K562 (cell line): ENCODE results near the gene CSK. TPM values are rescaled to one million over a fixed set of nuclear protein-coding genes. Genes with fewer than 3 reads are reported as not detected.

Experiments used
- RBM22 ChIP-seq: fragments of 200-400 bp; formaldehyde crosslinking; IDR thresholded peaks from 2 replicates; pipeline ENCODE4 v1.6.1; 2018; ENCODE audit warnings: low read length, low read depth; ENCODE audit not compliant: poor library complexity, severe bottlenecking
- SIN3B ChIP-seq: fragments of 450-650 bp; IDR thresholded peaks from 2 replicates; pipeline ENCODE4 v1.6.1; 2017; ENCODE audit warnings: low read depth, mild to moderate bottlenecking, moderate library complexity
- SRSF7 ChIP-seq: fragments of 200-400 bp; formaldehyde crosslinking; optimal IDR thresholded peaks from 2 replicates; pipeline ENCODE3; 2017; ENCODE audit warnings: mild to moderate bottlenecking, low read depth, low read length
- STAT5B ChIP-seq: fragments of 250-450 bp; sonication (Bioruptor Pico); IDR thresholded peaks from 2 replicates; pipeline ENCODE4 v1.8.0; 2021; ENCODE audit warnings: mild to moderate bottlenecking, inconsistent platforms
- ZNF165 ChIP-seq: fragments of 250-450 bp; sonication (Bioruptor Pico); IDR thresholded peaks from 2 replicates; pipeline ENCODE4 v1.4.0; 2020; ENCODE audit warnings: borderline replicate concordance
- ZNF766 ChIP-seq: fragments of 200-800 bp; sonication (Bioruptor generic); conservative IDR thresholded peaks from 2 replicates; pipeline ENCODE4 v1.6.1; 2016; ENCODE audit warnings: missing genetic modification characterization, missing compliant biosample characterization
- polyA plus RNA-seq, 8 experiments: library from polyadenylated mRNA; depleted of rRNA in 4 of 8; stranded (reverse) in 5 of 8; unstranded in 3 of 8; fragments of >200 nt; fragmentation: Nextera tagmentation in 2 of 8; fragmentation: Illumina TruSeq in 1 of 8; extraction: Ambion mirVana in 2 of 8; extraction: Trizol in 1 of 8; gene quantifications; 2 replicates each; pipeline versions ENCODE4 v1.2.1 to v1.2.3, GENCODE V29; 2011 to 2014; ENCODE audit warnings: inconsistent platforms in 1 of 8, missing spikeins in 1 of 8
- total RNA-seq, 7 experiments: library from RNA; depleted of rRNA in 6 of 7; stranded (reverse); fragments of >200 nt in 6 of 7; fragmentation: Illumina TruSeq in 2 of 7; extraction: Trizol in 2 of 7; gene quantifications; 2 replicates each; pipeline versions ENCODE4 v1.2.1 to v1.2.3, GENCODE V29; 2011 to 2021; ENCODE audit warnings: low replicate concordance in 1 of 7
- TF ChIP-seq, protein P1 (sequence below): sonication (generic); formaldehyde crosslinking; IDR thresholded peaks from 2 replicates; pipeline ENCODE4 v1.8.0; 2023; ENCODE audit warnings: mild to moderate bottlenecking, missing genetic modification reagents
- TF ChIP-seq, protein P2 (sequence below), 2 experiments: fragments of 450-650 bp in 1 of 2; sonication (generic) in 1 of 2; formaldehyde crosslinking in 1 of 2; IDR thresholded peaks; 2 replicates each; pipeline versions ENCODE4 v1.7.1 to v1.9.0; 2016 to 2022; ENCODE audit warnings: inconsistent platforms in 1 of 2, mild to moderate bottlenecking in 1 of 2, missing genetic modification reagents in 1 of 2

The CSK gene
- total and polyA plus RNA-seq, 9 of the 15 experiments (the other 6 are each of a cell fraction or from before 2014, with no cell fraction given), result 1.5 to 112 (median 22.5) TPM

DNA sequence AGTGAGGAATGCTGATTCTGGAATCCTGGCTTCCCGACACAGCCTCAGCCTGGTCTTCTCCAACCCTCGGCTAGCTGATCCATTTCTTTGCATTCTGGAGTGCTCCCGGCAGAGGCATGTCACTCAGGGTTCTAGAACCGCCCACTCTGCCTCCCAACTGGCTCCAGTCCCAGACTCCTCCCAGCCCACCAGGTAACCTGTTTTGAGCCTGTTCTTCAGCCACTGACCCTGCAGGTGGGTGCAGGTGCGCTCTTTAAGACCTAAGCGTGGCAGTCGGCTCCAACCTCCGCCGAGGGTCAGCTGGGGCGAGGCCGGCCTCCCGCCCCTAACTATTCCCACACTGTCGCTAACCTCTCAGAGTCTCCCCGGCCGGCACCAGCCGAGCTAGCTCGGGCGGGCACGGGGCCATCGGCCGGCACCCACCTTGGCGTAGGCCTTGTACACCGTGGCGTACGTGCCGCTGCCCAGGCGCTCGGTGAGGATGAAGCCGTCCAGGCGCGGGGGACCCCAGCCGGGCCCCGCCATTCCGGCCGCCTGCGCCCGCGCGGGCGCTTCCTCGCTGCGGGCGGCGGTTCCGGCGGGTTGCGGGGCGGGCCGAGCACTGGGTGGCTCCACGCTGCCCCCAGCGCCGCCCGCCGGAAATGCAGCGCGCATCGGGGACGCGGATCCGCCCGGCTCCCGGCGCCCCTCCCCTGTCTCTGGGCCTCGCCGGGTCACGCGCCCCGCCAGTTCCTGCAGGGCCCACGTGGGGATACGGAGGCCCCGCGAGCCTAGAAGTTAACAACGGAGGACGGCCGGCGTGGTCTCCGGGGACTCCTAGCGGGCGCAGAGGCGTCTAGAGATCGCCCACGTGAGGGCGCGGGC, 60.9 kb downstream of the CSK start, which contains the start of gene ULK3 (continued):
- TF ChIP-seq SRSF7, result no peak
- TF ChIP-seq, protein P1, sequence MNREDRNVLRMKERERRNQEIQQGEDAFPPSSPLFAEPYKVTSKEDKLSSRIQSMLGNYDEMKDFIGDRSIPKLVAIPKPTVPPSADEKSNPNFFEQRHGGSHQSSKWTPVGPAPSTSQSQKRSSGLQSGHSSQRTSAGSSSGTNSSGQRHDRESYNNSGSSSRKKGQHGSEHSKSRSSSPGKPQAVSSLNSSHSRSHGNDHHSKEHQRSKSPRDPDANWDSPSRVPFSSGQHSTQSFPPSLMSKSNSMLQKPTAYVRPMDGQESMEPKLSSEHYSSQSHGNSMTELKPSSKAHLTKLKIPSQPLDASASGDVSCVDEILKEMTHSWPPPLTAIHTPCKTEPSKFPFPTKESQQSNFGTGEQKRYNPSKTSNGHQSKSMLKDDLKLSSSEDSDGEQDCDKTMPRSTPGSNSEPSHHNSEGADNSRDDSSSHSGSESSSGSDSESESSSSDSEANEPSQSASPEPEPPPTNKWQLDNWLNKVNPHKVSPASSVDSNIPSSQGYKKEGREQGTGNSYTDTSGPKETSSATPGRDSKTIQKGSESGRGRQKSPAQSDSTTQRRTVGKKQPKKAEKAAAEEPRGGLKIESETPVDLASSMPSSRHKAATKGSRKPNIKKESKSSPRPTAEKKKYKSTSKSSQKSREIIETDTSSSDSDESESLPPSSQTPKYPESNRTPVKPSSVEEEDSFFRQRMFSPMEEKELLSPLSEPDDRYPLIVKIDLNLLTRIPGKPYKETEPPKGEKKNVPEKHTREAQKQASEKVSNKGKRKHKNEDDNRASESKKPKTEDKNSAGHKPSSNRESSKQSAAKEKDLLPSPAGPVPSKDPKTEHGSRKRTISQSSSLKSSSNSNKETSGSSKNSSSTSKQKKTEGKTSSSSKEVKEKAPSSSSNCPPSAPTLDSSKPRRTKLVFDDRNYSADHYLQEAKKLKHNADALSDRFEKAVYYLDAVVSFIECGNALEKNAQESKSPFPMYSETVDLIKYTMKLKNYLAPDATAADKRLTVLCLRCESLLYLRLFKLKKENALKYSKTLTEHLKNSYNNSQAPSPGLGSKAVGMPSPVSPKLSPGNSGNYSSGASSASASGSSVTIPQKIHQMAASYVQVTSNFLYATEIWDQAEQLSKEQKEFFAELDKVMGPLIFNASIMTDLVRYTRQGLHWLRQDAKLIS, result peak; percentile 61
- TF ChIP-seq SIN3B, result peak; percentile 67; the same call in 1 of the 2 replicates
- TF ChIP-seq STAT5B (CRISPR knock-in tag), result no peak
- TF ChIP-seq ZNF766, result peak; percentile 62; the same call in 1 of the 2 replicates
- no peak for TF ChIP-seq ZNF165
- TF ChIP-seq, protein P2, sequence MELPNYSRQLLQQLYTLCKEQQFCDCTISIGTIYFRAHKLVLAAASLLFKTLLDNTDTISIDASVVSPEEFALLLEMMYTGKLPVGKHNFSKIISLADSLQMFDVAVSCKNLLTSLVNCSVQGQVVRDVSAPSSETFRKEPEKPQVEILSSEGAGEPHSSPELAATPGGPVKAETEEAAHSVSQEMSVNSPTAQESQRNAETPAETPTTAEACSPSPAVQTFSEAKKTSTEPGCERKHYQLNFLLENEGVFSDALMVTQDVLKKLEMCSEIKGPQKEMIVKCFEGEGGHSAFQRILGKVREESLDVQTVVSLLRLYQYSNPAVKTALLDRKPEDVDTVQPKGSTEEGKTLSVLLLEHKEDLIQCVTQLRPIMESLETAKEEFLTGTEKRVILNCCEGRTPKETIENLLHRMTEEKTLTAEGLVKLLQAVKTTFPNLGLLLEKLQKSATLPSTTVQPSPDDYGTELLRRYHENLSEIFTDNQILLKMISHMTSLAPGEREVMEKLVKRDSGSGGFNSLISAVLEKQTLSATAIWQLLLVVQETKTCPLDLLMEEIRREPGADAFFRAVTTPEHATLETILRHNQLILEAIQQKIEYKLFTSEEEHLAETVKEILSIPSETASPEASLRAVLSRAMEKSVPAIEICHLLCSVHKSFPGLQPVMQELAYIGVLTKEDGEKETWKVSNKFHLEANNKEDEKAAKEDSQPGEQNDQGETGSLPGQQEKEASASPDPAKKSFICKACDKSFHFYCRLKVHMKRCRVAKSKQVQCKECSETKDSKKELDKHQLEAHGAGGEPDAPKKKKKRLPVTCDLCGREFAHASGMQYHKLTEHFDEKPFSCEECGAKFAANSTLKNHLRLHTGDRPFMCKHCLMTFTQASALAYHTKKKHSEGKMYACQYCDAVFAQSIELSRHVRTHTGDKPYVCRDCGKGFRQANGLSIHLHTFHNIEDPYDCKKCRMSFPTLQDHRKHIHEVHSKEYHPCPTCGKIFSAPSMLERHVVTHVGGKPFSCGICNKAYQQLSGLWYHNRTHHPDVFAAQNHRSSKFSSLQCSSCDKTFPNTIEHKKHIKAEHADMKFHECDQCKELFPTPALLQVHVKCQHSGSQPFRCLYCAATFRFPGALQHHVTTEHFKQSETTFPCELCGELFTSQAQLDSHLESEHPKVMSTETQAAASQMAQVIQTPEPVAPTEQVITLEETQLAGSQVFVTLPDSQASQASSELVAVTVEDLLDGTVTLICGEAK (IDR thresholded peaks at IDR 0.05), result no peak
- TF ChIP-seq, protein P2 (CRISPR knock-in tag; IDR thresholded peaks at IDR 0.05), result no peak
- TF ChIP-seq RBM22, result no peak
